GM18511 (cell line): ENCODE results near the gene DGKZ.

Experiments used
- ATAC-seq: cut with Tn5 transposase; IDR thresholded peaks from one replicate; pipeline ENCODE4 v1.9.1; 2021; ENCODE audit warnings: mild to moderate bottlenecking, moderate library complexity; ENCODE audit not compliant: unreplicated experiment

Gene DGKZ

DNA sequence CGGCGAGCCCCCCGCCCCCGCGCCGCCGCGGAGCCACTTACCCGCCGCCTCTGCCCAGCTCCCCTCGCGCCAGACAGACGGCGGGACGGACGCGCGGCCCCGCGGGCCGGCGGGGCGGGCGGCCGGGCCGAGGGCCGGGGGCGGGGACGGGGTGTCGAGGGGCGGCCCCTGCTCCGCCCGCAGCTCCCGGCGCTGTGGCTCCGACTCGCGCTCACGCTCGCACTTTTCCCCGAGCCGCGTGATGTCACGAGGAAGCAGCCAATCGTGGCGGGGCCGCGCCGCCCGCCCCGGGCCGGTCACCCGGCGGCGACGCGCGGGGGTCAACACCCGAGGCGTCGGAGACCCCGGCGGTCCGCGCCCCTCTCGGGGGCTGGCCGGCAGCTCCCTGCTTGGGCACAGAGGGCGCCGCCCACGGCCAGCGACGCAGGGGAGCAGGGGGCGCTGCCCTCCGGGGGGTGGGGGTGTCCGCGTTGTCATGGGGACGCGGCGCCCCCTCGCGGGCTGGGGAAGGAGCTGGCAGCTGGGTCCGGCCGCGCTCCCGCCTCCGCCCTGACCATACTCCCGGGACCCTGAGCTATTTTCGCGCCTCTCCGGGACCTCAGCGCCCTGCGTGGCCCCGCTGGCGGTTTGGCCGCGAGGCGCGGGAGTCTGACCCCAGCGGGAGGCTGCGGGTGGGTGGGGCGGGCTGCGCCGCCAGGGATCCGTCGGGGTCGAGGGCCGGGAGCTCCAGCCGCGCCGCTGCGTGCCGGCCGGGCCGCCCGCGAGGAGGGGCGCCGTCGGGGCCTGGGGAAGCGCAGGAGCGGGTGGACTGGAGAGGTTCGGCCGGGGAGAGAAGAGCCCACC is 44.5 kb downstream of the DGKZ start, which contains the start of gene CHRM4:
CHRM4 (minus strand) TSS at position 199 of the 843 bp plus-strand sequence. CDS start 5,219 bp downstream, outside the sequence.
- peak; percentile 4 for ATAC-seq

DNA sequence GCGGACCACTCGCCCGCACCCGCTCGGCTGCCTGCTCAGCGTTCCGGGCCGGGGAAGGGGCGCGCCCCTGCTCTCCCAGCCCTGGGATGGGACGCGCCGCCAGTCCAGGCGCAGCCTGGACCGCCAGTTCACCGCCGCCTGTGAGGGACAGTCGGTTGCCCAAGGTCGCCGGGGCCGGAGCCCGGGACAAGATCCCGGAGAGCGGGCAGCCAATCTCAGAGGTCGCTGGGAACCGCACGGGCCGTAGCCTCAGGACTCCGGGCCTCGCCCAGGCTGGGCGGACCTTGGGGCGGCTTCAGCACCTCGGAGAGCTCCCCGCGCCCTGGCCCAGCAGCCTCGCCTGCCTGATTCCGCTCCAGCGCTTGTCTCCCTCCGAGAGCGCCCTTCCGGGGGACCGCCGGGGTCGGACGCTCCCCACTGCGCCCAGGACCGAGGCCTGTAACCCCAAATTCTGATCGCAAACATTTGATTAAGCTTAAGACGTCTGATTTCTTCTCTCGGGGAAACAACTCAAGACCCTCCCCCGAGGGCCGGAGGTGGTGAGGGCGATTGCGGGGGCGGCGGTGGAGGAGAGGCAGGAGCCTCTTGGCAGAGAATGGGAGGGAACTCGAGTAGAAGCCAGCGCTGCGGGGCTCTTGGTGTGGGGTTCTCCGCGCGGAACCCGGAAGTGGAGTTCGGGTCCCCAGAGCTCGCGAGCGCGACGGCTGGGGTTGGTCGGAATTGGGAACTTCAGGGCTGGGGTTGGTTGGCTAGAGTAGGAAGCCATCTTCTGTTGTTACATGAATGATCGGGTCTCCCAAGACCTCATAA is 45.4 kb downstream of the DGKZ start:
- peak; percentile 71 for ATAC-seq

DNA sequence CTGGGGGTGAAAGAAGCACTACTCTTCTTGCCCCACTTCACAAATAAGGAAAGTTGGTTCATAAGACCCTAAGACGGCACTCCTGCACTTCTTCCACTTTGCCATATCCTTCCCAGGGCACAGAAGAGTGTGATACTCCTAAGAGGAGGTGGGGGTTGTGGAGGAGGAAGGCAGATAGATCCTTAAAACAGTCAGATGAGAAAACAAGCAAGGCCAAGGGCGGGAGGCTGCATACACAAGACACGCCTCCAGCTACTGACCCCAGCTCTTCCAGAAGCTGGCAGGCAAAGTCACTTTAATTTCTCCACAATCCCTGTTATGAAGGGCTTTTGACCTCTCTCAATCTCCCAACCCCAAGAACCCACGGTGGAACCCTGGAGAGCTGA is 46.0 kb downstream of the DGKZ start:
- no peak for ATAC-seq

DNA sequence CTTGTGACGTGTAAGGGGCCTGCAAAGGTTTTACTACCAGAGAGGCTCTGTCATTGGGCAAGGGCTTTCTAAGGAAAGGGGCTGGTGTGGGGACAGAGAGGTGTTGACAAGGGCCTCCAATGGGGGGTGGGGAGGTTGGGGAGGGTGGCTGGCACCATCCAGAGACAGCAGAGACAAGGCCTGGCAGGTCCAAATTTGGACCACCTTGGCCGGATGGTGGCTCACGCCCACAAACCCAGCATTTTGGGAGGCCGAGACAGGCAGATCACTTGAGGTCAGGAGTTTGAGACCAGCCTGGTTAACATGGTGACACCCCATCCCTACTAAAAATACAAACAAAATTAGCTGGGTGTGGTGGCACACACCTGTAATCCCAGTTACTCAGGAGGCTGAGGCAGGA is 46.5 kb downstream of the DGKZ start:
- ATAC-seq, result no peak

DNA sequence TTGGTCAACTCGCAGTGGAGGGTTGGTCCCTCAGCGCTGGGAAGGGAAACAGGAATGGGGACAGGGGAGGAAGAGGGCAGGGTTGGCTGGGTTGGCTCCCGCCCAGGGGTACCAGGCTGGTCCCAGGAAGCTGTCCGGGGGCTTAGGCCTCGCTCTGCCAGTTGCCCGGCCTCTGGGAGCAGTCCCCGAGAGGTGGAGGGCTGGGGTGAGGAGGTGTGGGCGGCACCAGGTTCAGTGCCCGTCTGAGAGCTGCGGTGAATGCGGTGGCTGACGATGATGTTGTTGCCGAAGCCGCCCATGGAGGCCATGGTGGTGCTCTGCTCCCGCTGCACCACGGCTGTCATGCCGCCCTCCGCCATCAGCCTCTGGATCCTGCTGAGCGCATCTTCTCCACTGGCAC is 50.3 kb downstream of the DGKZ start:
- no peak for ATAC-seq

DNA sequence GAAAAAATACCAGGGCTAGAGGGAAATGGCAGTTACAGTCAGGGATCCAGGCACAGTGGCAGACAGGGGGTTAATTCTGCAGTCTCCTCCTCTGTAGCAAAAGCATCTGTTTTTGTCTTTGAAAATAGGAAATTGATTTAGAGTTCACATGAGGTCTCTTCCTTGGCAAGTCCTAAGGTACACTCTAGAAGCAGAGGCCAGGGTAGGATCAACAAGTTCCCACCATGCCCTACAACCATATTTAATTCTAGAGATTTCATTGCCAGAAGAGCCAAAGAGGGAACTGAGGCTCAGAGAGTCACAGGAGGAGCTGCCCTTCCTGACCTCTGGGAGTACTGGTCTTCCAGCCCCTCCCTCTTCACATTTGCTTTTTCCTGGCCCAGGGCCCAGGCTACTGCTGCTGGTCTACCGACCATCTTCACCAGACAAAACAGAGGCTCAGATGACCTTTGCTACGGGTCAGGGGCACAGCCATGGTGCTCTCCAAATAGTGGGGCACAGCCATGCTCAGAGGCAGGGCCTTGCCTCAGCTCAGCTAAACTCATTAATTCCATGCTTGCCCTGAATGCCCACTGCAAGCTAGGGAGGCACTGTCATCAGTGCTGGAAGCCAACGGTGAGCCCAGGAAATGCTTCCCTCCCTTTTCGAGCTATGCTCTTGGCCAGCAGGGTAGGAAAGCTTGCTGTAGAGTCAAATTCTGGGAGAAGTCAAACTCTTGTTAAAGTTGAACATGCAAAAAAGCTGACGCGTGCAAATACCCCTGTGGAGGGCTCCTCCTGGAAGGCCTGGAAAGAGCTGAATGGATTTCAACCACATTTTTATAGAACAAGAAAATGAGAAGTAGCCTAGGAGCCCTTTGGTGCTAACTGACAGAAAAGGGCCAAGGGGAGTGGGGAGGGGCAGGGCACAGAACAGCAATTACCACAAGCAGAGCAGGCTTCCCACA is 56.0 kb downstream of the DGKZ start:
- no peak for ATAC-seq

DNA sequence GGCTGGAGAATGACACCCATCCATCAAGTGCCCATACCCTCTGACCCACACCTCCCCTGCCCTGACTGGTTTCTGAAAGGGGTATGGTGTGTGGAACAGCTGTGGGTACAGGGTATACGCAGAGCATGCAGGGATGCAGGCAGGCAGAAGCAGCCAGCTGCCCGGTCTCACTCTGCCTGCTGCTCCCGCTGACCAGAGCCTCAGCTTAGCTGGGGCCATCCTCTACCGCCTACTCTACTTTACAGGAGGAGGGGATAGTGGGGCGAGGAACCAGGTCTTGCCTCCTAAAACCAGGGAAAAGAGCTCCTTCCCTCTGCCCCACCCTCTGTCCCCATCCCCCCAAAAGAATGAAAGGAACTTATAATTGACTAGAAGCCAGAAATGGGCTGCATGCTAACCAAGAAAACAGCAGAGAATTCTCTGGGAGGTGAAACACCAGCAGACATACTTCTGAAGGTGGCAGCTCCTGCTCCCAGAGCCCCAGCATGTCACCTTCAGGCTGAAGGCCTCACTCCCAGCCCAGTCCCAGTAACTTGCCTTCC is 57.3 kb downstream of the DGKZ start:
- no peak for ATAC-seq

DNA sequence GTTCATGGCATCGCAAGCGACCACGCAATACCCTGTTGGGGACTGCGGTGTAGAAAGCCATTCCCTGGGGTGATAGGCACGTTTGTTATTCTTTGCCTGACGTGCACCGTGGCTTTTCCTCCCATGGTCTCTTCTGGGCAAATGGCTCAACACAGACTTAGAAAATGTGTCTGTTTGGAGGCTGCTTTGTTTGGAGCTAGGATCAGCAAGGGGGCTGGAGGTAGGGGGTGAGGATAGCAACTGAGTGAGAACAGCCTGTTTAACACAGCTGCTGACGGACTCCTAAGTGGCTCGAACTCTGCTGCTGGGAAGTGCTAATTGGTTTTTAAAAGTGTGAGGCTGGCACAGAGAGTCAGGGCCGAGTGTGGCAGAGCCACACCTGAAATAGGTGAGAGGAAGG is 60.4 kb downstream of the DGKZ start:
- ATAC-seq, result no peak

DNA sequence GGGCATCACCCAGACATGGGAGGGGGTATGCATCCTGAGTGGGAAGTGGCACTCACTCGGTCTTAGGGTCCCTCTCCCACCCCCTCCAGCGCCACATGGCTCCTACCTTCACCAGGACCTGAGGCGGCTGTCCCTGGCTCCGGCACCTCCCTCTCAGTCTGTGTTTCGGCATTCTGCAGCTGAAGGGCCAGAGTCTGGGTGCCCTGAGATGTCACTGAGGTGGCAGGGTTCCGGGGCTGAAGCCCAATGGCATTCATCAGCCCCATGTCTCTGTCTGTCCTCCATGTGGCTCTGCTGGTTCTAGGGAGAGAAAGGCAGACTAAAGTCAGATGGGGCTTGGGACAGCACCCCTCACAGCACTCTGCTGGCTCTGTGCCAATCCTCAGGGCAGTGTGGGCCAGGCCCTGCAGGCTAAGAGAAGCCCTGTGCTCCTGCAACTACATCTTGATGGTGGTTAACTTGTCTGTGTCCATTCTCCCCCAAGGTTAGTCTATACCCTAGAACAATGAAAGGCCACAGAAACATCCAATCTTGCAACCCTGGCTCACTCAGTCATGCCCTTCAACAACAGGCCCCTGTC is 61.2 kb downstream of the DGKZ start:
- no peak for ATAC-seq

DNA sequence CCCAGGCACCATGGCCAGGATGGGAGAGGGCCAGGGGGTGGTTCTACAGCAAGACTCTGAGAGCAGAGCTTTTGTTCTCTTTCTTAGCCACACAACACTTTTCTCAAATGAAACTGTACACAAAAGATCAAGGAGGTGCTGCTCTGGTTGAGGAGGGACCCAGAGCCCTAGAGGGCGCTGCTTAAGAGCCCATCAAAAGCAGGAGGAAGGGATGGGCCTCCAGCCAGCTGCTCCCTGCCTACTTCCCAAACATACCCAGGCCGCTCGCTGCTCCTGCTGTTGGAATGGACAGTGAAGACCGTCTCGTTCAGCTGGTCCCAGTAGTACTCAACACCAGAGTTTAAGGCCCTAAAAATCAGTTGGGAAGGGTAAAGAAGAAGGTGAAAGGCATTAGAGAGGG is 62.8 kb downstream of the DGKZ start:
- ATAC-seq, result no peak

DNA sequence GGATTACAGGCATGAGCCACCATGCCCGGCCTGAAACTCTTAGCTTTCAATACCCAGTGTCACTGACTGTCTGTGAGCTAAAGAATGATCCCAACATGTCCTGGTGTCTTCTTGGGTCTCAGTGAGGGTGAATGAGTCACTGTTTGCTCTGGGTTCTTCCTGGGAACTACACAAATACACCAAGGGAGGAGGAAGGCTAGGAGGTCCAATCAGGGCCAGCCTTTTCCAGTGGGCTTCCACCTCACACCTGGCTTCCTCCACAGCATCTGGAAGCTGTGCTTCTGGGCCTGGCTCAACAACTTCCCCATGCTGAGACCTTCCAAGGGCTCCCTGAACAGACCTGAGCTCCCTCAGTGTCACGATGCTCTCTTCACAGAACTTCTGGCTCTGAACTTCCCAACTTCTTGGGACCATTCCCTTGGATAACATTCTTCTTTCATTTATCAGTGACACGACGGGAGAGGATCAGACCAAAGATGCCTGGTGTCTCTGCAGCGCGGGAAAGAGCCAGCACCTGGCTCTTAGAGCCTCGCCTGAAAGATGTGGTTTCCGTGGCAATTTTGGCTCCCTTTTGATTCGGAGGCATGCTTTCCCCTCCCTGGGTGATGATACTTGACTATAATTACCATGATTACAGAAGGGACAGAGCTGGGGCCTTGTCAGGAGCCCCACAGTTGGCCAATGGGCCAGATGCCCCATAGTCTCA is 66.7 kb downstream of the DGKZ start:
- no peak for ATAC-seq

DNA sequence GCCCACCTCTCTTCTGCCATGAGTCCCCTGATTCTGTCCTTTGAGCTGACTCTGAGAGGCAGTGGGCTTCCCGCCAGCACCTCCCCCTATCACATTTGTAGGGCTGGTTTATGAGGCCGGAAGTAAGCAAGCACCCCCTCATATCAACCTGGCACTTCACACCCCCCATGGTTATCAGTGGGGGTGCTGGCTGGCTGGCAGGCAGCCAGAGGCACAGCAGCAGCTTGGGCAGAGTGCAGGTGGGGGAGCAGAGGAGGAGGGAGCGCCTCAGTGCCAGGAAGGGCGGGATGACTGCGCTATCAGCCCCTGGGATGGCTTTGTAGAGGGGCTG is 67.2 kb downstream of the DGKZ start:
- no peak for ATAC-seq

DNA sequence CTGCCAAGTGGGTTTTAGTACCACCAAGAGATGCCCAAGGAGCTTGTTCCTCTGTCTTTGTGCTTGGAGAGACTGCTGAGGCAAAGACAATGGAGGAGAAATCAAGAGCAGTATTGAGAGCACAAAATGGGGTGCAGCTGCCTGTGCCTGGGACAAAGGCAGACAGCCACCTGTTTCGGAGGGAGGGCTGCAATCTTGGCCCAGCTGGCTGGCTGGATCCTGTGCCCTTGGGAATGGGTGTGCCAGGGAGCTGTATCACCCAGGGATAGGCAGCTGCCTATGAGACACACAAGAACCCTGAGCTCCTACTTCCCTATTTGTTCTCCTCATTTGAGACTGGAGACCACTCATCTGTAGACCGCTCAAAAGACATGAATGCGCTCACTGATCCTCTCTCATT is 67.6 kb downstream of the DGKZ start:
- no peak for ATAC-seq

DNA sequence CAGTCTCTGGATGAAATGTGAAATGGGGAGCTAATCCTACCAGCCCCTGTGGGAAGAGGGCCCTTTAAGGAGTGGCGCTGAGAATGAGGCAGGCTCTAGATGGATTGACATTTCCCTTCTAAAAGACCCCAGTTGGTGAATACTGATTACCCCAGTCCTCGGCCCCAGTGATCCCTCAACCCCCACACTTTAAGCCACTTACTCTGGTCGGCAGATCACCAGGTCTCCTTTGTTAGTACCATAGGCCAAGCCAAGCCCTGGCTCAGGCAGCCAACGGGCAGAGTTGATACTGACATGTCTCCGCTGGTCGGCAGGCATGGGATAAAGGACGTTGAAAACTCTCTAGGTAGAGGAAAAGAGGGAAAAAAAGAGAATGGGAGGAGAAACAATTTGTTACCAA is 70.4 kb downstream of the DGKZ start:
- no peak for ATAC-seq

DNA sequence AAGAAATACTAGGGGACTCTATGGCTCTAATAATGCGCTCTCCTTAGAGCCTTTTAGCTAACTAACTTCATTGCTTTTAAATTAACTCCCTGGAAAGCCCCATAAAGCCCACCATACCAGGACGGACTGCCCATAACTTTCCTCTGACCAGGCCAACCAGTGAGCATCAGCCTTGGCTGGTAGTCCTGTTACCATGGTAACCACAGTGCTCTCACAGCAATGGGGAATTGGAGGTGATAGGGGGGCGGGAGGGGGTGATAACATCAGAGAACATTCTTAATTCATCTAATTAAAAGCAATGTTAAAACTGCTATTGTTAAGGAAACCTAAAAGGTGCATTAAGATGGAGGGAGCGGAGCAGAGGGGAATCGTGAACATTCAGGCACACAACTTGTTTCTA is 71.5 kb downstream of the DGKZ start:
- no peak for ATAC-seq

DNA sequence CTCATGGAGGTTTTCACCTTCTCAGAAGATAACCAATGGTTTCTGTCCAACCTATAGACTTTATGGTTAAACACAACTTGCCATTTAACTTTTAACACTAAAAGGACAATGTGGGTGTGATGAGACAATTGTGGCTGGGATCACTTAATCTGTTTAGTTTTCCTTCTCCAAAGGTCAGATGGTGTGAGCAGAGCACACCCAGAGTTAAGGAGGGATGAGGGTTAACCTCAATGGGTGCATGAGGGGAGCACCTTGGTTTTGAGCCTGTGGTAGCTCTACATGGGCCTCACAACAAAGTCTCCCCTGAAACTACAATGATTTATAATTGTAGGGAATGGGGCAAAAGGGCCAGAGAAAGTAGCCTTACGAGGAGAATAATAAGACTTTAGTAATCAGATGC is 73.2 kb downstream of the DGKZ start:
- no peak for ATAC-seq

DNA sequence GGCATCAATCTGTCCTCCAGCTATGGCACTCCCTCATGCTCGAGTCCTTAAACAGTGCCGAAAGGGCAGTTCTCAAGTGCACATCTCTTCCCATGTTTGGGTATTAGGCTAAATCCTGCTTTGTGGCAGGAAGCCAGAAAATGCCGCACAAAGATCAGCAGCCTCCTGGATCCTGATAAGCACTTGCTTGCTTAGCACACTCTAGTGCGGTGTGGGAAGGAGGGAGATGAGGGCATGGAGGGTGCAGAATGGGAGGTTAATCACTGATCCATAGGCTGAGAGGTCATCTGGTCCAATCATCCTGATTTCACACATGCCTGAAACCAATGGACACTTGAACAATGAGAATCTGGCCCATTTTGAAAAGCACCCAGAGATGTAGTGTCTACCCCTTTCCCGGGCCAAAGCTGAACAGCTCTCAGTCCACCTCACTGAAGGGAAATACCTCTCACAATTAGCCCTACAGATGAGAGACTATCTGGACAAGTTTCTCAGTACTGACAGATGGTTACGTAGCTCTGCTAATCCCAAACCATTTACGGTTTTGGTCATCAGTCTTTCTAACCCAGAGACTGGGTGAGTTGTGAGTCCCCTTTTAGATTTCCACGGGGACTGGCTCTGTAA is 74.1 kb downstream of the DGKZ start:
- no peak for ATAC-seq

DNA sequence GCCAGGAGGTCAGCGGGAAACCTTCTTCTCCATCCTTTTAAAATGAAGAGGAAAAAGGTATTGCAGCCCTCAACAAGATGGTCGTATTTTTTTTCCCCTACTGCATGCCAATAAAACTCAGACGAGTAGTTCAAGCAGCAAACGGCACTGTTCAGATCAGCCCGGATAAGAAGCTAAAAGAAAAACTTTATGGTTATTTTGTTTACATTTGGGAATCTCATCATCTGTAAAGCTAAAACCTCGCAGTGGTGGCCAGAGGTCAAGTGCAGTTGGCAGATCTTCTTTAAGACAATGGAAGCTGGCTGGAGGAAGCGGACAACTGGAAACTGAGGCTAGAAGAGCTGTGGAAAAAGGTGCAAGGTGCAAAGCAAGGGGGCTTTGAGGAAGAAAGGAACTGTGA is 75.3 kb downstream of the DGKZ start:
- no peak for ATAC-seq

DNA sequence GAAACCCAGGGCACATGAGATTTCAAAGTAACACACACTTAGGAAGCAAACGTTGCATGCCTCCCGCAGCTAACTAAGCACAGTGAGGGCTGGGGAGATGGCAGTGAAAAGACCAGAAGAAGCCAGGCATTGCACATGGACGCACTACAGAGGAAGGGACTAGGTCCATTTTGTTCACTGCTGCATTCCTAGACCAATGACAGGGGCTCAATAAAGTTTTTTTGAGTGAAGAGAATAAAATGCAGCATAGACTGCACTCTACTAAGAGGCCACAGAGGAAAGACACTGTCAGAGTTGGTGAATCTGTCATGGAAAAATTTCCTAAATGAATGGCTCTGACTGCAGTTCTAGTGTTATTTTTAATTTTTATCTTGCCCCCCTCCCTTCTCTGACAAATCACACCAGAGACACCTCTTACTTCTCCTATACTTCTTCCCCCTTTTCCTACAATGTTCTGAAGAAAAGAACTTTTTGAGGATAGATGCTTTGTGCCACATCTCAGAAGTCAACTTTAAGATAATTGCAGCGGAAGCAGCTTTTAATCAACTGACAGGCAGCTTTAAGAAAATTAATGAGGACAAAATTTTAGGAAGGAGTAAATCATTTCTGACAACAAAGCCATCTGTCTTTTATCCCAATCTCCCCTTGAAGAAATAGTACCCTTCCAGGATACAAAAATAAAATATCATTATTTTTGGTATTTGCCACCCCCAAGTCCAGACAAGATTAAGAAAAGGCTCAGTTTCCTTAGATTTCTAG is 79.1 kb downstream of the DGKZ start:
- ATAC-seq, result no peak
